ENCODE results near the gene KCNN3.
A peak's percentile ranks its signal among the peaks of the same experiment; 100 is the strongest.

The KCNN3 gene

DNA sequence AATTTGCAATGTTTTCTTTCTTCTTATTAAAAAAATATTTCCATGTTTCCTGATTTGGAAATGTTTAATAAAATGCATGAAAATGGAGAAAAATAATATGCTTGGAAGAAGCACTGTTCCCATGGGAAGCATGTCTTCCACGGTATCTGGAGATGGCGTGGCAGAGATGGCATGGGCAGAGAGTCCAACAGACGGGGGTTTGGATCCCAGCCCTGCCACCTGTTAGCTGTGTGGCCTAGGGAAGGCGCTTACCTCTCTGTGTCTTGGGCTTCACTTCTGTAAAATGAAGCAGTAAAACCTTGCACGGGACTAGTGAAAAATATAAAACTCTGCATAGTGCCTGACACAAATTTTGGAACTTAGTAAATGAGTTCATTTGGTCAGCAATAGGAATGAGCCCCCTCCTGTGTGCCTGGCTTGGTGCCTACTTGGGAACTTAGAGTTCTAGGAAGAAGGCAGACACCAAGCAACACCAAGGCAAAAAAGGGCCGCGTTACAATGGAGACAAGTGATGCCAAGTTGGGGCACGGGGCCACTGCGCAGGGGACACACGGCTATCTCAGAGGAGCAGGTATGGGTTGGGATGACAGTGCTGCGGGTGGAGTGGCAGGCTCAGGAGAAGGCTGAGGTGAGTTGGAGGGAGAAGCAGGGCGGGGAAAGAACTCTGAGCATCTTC is 124.2 kb downstream of the KCNN3 start:
- no peak for DNase-seq

DNA sequence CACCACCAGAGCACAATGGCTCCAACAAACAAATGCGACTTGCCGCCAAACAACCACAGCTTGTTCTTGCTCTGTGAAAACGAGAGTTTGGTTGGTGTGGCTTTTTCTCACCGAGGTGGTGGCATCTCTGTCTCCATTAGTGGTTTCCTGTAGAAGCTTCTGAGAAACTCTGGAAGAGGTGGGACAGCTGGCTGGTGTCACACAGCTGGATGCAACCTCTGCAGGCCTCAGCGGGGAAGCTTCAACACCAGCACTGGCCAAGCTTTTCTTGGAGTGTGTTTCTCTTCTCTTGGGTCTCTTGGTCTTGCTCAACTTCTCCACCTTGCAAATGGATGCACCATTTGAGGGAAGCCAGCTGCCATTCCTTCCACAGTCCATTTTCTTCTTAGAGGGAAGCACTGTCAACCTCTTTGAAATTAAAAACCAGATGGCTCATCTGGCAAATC is 124.8 kb downstream of the KCNN3 start:
- DNase-seq, result no peak

DNA sequence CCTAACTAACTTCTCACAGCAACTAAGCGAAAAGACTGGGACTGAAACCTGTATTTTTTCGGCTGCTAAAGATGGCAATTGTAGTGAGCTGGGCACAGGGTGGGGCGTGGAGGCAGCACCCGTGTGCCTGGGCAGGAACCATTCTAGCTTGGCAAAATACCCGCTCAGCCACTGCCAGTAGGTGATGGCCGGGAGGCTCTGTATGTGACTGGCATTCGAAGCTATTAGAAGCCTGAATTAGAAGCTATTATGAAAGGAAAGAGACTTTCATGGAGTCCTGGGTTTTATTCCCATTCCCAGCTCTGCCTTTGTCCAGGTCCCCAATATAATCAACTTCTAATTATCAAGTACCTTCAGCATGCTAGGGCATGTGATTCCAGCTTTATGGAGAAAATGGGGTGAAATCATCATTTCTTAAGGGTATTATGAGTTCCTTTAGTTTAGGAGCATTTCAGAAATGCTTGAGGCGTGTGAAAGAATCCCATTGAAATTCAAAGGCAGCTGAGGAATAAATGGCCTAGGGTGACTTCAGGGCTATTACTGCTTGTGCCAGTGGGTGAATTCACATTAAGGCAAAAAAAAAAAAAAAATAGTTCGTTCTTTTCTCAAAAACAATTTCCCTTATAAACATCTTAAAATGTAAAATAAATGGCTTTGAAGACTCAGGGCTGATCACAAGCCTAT is 125.6 kb downstream of the KCNN3 start:
- no peak for DNase-seq

DNA sequence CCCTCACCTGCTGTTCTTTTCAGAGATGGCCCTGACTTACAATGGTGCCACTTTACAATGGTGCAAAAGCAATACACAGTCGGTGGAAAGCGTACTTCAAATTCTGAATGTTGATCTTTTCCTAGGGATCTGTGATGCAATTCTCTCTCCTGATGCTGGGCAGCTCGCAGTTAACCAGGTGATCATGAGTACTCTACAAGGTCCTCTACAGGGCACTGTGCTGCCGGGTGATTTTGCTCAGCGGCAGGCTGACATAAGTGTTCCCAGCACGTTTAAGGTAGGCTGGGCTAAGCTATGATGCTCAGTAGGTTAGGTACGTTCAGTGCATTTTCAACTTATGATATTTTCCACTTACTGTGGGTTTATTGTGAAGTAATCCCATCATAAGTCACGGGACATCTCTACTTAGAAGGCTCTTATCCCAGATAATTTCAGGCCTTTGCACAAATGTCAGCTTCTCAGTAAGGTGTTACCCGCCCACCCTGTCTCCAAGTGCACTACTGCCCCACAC is 126.5 kb downstream of the KCNN3 start:
- DNase-seq, result no peak

DNA sequence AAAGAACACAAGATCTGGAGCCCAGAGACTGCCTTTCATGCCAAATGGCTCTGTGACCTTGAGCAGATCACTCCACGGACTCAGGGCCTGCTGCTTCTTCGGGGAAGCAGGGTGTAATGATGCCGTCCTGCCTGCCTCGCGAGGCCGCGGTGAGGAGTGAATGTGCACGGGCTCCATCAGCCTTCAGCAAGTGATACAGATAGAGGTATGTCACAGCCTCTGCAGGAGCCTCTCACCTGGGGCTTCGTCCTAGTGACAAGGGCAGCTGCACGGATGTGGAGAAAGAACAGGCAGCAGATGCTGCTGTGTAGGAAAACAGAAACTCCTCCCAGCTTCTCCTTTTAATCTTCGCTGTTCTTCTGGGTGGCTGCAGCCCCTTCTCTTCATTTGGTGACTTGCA is 127.5 kb downstream of the KCNN3 start:
- DNase-seq, result no peak

DNA sequence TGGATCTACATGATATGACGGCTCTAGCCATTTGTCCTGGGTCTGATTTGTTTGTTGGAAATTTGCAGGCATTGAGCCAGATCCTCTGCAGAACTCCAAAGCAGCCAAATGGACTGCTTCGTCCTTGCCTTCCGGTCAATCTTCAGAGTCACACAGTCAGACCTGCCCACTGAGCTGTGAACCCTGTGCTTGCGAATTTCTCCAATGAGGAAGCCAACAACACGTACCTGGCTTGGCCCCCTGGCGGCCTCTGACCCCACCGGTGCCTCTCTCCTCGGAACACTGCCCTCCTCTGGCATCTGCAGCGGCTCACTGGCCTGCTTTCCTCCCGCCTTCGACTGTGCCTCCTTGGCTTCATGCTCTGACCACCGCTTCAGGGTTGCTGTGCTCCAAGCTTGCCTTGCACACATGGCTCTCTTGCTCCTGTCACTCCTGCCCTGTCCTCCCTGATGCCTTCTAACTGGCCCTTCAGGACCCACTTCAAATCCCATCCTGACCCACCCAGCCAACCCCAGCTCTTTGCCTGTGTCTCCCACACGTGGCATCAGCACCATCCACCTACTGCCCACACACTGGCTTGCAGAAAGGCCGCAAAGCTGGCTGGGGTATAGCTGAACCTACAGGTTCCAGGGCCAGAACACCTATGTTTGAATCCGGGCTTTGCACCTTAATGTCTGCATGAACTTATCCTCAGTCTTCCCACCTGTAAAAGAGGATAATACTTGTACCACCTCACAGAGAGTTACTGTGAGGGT is 128.2 kb downstream of the KCNN3 start:
- no peak for DNase-seq

DNA sequence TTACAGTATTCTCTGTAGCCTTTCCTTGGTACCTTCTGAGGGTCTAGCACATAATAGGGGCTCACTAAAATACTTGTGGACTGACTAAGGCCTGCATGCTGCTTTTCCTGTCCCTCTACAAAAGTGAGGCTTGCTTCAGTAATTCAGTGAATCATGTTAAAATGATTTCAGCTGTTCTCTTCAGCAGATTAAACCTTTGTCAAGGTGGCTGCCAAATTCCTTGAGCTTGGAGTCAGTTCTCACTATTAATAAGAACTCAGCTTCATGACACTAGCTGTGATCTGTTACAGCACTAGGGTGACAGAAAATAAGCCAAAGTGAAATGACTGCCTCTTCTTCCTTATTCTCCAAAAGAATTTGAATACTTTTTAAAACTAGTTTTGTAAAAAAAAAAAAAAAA is 128.8 kb downstream of the KCNN3 start:
- no peak for DNase-seq

DNA sequence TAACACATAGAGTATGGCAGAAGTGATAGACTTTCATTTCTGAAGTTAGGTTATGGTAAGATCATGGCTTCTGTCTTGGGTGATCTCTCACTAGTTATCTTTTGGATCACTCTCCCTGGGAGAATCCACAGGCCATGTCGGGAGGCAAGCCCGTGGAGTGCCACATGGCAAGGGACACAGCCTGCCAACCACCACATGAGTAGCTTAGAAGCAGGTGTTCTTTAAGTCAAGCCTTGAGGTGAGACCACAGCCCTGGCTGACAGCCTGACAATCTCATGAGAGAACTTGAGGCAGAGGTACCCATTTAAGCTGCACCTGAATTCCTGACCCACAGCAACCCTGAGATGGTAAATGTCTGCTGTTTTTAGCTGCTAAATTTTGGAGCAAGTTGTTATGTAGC is 130.4 kb downstream of the KCNN3 start:
- no peak for DNase-seq

DNA sequence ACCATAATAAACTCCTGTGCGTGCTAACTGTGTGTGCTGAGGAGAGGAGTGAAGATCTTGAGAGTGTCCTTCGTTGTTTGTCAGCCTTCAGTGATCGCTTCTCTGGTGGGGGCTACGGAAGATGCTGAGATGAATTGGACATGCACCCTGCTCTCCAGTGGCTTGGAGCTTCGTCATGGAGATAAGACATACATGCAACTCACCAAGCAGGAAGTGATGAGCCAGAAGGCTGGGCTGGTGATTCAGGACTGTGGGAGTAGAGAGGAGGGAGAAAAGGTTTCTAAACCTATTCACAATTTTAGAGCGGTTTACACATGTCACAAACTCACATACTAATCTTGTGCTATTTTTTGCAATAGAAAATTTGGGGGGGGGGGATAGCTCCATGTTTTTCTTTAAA is 133.2 kb downstream of the KCNN3 start:
- peak; percentile 63 for DNase-seq

DNA sequence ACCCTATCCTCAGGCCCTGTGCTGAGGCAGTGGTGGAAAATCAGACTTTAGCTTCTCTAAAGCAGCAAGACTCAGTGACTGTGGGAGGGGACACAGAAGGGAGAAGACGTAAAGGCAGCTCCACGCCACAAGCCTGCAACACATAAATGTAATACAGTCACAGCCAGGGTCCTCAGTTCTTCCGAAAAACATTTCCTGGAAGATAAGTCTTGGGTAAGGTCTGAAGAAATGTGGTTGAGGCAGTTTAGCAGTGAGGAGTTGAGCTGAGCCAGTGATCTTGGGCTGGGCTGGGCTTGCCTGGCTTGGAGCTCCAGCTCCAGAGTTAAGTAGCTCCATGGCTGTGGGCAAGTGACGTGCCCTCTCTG is 134.3 kb downstream of the KCNN3 start:
- no peak for DNase-seq

DNA sequence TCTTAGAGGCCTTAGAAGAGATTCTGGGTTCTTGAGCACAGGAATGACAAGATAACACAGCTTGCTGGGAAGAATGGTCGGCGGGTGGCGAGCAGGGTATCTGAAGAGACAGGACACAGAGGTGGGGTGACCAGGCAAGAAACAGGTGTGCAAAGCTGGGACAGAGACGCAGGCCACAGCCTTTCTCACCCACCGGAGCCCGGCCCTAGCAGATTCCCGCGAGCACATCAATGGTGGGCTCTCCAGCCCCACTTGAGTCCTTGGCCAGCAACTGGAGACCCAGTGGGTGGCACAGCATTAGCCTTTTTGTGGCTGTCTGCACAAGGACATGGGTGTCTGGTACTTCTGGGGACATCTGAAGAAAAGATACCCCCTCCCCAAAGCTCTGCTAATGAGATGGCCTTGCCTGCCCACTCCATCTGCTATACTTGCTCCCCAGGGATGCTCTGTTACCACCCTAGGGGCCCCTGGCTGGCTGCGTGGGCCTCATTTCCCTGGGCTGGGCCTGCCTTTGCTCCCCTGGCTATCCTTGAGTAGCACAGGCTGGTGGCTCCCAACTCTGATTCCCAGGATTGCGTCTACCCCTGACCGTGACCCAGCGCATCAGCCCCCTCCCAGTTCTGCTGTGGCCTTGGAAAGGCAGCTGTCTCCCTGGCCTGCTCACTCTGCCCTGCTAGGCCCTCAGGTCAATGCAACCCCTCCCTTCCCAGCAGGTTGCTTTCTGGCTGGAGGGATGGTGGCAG is 134.8 kb downstream of the KCNN3 start:
- DNase-seq, result no peak

DNA sequence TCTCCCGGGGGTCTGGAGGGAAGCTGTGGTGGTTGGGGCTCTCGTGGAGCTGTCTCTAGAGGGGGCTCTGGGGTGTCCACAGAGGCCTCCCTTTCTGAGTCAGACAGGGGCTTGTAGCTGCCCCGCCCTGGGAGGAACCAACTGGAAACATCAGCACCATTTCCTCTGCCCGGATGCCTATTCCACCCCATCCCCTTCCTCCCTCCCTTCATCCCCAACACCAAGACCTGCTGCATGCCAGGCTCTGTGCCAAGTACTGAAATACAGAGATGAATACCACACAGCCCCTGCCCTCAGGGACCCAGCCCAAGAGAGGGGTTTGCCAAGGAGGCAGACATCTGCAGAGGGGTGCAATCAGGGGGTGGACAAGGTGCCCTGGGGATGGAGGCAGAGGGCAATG is 136.5 kb downstream of the KCNN3 start:
- no peak for DNase-seq

DNA sequence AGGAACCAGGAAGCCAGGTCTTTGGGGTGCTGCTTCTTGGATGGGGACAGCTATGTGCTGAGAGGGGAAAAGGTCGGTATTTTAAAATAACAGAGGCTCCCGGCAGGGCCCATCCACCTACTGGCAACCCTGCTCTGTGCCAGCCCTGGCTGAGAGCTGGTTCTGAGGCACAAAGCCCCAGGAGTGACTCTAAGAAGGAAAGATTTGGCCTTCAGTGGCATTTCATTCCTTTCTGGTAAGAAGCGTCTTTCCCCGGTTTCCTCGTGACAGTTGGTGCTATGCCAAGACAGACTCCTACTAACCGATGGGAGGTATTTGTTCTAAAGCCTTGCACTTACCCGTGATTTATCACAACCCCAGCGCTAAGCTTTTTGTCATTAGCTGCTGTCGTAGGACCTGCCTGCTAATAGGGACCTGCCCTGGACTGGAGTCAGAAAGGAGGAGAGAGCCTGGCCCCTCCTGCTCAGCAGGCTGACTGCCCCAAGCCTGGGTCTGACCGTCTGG is 139.0 kb downstream of the KCNN3 start:
- no peak for DNase-seq

DNA sequence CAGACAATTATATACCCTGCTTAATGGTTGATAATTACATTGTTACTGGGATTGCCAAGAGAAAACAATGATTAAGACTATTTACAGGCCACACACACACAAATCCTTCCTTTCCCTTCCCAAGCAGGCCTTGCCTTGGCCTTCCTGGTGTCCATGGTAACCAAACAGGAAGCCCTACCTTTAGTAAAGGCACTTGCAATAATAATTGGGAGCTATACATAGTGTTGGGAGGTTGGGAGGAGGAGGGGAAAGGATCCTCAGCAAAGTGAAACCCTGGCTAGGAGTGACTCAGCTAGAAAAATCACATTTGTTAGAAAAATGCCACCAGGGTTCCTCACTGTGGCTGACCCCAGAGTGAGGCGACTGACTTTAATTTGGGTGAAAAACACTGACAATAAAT is 139.8 kb downstream of the KCNN3 start:
- DNase-seq, result no peak

DNA sequence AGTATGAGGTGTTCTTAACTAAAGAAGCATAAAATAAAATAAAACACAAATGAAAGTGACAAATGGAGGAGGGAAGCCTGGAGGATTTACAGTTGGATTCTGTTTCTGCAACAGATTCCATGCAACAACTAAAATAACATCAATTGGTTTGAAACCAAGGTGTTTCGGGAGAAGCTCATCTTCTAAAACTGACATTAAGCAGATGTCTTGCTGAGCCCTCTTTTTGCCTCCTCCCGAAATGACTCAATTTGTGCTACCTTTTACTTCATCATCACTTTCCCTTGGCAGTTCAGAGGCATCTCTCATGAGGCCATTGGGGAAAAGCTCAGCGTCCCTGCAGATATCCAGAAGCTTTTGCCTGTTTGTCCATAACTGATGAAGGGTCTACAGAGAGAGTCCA is 140.5 kb downstream of the KCNN3 start:
- no peak for DNase-seq

DNA sequence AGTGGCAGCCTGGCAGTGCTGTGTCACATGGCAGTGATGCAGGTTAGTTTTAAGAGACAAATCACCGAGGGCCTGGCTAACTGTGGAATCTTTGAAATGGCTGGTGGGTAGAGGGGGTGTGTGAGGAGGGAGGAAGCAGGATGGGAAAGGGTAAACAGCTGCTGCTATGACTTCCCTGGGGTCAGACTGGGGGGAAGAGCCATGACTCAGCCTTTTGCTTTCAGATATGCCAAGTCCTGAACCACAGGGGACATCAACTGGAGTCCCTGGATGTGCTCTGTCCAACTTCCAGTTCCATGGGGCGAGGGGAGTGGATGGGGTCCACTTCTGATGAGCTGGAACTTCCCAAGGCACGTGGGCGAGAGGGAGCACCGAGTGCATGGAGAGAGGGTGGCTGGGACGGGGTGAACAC is 141.0 kb downstream of the KCNN3 start:
- no peak for DNase-seq

DNA sequence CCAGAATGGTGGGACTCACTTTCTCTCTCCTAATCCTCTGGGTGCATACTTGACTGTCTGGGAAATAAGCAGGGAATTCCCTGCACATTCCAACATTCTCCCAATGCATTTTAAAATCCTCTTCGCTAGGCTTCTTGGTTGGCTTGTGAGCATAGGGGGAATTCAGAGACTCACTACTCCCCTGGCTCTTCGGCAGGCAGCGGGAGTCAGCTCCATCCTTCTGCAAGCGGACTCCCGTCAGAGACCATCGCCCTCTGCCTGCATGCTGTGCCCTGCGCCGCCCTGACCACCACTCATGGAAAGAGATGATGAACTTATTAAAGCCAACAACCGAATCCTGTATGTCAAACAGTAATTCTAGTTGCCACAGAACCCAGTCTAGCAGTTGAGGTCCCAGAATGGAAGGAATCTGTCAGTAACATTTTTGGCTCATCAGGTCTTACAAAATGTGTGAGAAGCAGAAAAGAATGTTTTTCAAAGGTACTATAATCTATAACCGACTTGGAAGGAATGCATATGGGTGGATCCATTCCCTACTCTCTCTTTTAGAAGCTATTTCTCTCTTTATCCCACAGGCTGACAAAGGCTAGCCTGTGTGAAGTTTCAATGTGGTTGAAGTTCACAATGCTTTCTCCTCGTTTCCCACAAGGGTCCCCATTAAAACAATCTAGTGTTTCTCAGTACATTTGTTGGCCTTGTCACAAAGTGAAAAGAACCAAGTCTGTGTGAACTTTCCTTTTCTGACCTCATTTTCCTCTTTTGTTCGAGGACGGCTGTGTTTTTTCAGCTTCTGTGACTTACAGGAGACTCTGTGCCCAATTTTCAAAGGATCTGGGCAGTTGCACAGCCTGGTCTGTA is 143.0 kb downstream of the KCNN3 start:
- DNase-seq, result no peak

DNA sequence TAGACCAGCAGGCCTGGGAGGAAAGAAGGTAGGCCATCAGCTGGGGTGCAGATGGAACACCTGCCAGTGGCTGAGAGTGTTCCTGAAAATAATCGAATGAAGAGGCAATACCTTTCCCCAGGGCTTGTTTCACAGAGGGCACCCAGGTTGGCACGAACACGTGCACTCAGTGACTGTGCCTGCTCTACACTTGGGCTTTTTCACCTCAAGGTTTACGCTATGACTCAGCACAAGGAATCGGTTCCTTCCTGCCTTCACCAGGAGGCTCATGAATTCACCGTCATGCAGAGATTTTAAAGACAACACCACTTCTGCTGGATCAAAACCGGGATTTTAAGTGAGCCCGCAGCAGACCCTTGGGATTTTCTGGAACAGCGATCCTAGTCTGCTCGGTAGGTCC is 143.6 kb downstream of the KCNN3 start:
- no peak for DNase-seq

DNA sequence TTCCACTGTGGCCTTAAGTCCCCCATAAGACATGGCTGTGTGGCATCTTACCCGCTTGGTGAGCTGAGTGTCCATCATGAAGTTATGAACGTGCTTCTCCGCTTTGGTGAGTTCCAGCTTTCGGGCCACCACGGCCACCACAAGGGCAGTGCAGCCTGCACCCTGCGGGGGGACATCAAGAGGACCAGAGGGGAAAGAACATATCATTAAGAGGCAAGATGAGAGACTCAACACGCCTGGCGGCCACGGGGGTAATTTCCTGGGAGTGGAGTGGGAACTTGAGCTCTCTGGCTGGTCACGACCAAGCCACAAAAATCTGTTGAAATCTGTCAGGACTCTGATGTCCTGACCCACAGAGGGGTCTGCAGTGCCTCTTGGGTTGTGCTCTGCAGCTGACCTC is 144.2 kb downstream of the KCNN3 start:
- DNase-seq, result no peak

DNA sequence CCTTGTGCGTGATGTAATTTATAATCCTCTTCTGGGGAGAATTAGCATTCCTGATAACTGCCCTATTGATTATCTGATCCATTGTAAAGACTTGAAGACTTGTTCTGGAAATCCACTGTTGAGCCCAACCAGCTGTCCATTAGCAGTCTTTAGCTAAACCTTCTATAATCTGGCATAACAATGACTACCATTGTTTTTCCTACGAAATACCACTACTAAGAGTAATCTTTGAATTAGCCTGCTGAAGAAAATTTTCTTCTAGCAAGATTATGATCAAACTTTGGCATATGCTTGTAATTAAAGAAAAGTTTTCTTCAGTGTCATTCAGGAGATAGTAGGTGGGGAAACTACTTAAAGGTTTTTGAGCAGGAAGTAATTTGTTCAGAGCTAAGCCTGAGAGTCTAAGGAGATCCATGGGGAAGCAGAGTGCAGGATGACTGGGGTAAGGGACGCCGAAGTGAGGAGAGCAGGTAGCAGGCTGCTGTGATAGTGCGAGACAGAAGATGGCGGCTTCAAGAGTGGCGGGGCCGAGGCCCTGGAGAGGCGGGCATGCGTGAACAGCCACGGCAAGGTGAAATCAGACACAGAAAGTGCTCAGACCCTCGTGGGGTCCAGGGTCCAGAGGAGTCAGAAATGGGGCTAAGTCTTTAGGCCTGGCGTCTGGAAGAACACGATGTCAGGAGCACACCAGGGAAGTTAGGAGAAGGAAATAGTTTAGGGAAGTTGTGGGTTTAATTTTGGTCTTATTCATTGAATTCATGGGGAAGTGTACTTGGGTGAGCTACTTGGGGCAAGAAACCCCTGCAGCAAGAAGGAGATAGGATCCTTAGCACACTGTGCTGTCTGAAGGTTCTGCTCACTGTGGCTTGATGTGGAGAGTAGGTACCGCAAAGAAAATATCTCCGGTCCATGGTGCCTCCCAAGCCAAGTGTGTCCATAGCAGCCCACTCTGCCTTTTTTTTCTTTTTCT is 149.5 kb downstream of the KCNN3 start:
- DNase-seq, result no peak

All from activated naive CD4-positive, alpha-beta T cell treated with anti-CD3 and anti-CD28 coated beads, Interleukin-2, amount 50 U/mL, for 16 hours (primary cell).